T-cell (primary cell): ENCODE measurements around the gene ENTREP1. TPM values are rescaled to one million over a fixed set of nuclear protein-coding genes. Genes with fewer than 3 reads are reported as not detected.

Source experiments
- ATAC-seq, 4 experiments: fragments of 200-7000 bp in 3 of 4; fragments of 150-1000 bp in 1 of 4; cut with Tn5 transposase; replicated peaks in 1 of 4; 1 replicate in 3 of 4; 2 replicates in 1 of 4; pipeline ENCODE4 v1.10.0; 2021; ENCODE audit warnings: moderate library complexity in 3 of 4, mild to moderate bottlenecking in 2 of 4, moderate number of reproducible peaks in 1 of 4
- CTCF ChIA-PET, 2 donors: fragments of 300-600 bp; sonication (Branson Sonifier 250); formaldehyde crosslinking; loops; one replicate each; lab custom pipeline; 2022; ENCODE audit warnings: antibody characterized with exemption in 2 of 2; lab: Charles Lee
- POLR2A ChIA-PET, 2 donors: fragments of 300-600 bp; sonication (Branson Sonifier 250); formaldehyde crosslinking; loops; one replicate each; lab custom pipeline; 2022; ENCODE audit warnings: antibody characterized with exemption in 2 of 2; lab: Charles Lee
- DNase-seq, 35 experiments: peaks; one replicate each; pipeline versions ENCODE4 v3.0.0 to v3.0.0-alpha.2; 2013 to 2023
- H3K27ac ChIP-seq: one replicate; pipeline ENCODE4 v1.5.1; 2013; ENCODE audit warnings: low read length
- H3K27me3 ChIP-seq, 2 experiments: replicated peaks in 1 of 2; 1 replicate in 1 of 2; 2 replicates in 1 of 2; pipeline versions ENCODE4 v1.6.1 to v1.7.0; 2013; ENCODE audit warnings: low read length in 1 of 2, mixed read lengths in 1 of 2; ENCODE audit not compliant: control insufficient read depth in 2 of 2, insufficient read depth in 2 of 2; ENCODE audit errors: extremely low read depth in 1 of 2
- H3K36me3 ChIP-seq, 2 donors: 1 replicate in 1 of 2; 2 replicates in 1 of 2; pipeline versions ENCODE4 v1.6.1 to v1.7.0; 2013; ENCODE audit warnings: low read length in 1 of 2; ENCODE audit not compliant: control insufficient read depth in 2 of 2, insufficient read depth in 1 of 2; ENCODE audit errors: extremely low read depth in 1 of 2
- H3K4me1 ChIP-seq, 2 experiments: 1 replicate in 1 of 2; 2 replicates in 1 of 2; pipeline versions ENCODE4 v1.6.1 to v1.7.0; 2013; ENCODE audit warnings: low read length in 2 of 2, mixed read lengths in 1 of 2; ENCODE audit not compliant: insufficient read depth in 2 of 2, control insufficient read depth in 1 of 2; ENCODE audit errors: extremely low read depth in 1 of 2
- H3K4me3 ChIP-seq, 2 donors: 1 replicate in 1 of 2; 2 replicates in 1 of 2; pipeline versions ENCODE4 v1.5.1 to v1.7.0; 2013; ENCODE audit warnings: mild to moderate bottlenecking in 2 of 2, low read length in 1 of 2, moderate library complexity in 1 of 2; ENCODE audit not compliant: control insufficient read depth in 1 of 2; ENCODE audit errors: extremely low read depth in 1 of 2
- H3K9me3 ChIP-seq: 2 replicates; pipeline ENCODE4 v1.7.0; 2013
- H3K27ac Mint-ChIP-seq, 2 donors: one replicate each; pipeline ENCODE4 v1.8.0; 2020 to 2021; ENCODE audit warnings: mild to moderate bottlenecking in 2 of 2, mixed read lengths in 2 of 2
- H3K27me3 Mint-ChIP-seq, 2 donors: one replicate each; pipeline ENCODE4 v1.8.0; 2021 to 2022; ENCODE audit warnings: mixed read lengths in 2 of 2
- H3K36me3 Mint-ChIP-seq: one replicate; pipeline ENCODE4 v1.8.0; 2021; ENCODE audit warnings: mixed read lengths
- H3K4me1 Mint-ChIP-seq, 3 donors: one replicate each; pipeline ENCODE4 v1.8.0; 2020 to 2022; ENCODE audit warnings: mixed read lengths in 3 of 3, mild to moderate bottlenecking in 1 of 3
- H3K4me3 Mint-ChIP-seq, 3 donors: one replicate each; pipeline ENCODE4 v1.8.0; 2020 to 2022; ENCODE audit warnings: mild to moderate bottlenecking in 3 of 3, mixed read lengths in 3 of 3, moderate library complexity in 3 of 3
- H3K9me3 Mint-ChIP-seq, 3 donors: one replicate each; pipeline ENCODE4 v1.8.0; 2020 to 2022; ENCODE audit warnings: mixed read lengths in 3 of 3
- WGBS: methylation state at CpG from one replicate; pipeline ENCODE4 v1.1.5; 2013; ENCODE audit warnings: missing lambda C conversion rate; ENCODE audit not compliant: insufficient coverage; 5-methylcytosine and 5-hydroxymethylcytosine counted together
- total RNA-seq, 35 experiments: library from RNA in 6 of 35; stranded (reverse) in 6 of 35; fragments of 120-200 nt in 1 of 35; gene quantifications; one replicate each; pipeline versions ENCODE4 v1.2.1 to v1.2.4 and lab custom pipeline; 2013 to 2026

The ENTREP1 gene
- total RNA-seq, 5 donors from 2014 or later (not counting 1 experiment from before 2014, with no cell fraction given) = 0.13 to 0.16 TPM; not detected in 3

- ChIA-PET POLR2A (interaction anchor here in 1 of 2 donors (0.7 kb wide), 1 partner anchor 404 kb away, joined by 3 read pairs; no protein-coding TSS in a partner anchor), CTCF (interaction anchor here (2.4 to 2.8 kb wide), 4 partner anchors 127 to 691 kb away, joined by 9 to 20 read pairs (median 16); no protein-coding TSS in a partner anchor)
- no peak for ATAC-seq
- no peak overlapping the region for H3K27ac Mint-ChIP-seq
- H3K27me3 ChIP-seq = peaks cover 0 to 21% of the 10 kb centered on the region in 2 experiments
- WGBS = 92% methylated on average over 4 of the region's 10 CpGs
- H3K9me3 ChIP-seq = no peaks in the 10 kb centered on the region
- H3K9me3 Mint-ChIP-seq = no peaks in the 10 kb centered on the region
- no peaks in the 10 kb centered on the region for H3K36me3 ChIP-seq
- no peak overlapping the region for H3K4me3 ChIP-seq
- H3K27ac ChIP-seq = no peak overlapping the region
- H3K36me3 Mint-ChIP-seq = no peaks in the 10 kb centered on the region
- peaks cover 0 to 5% of the 10 kb centered on the region in 2 experiments for H3K4me1 ChIP-seq
- H3K27me3 Mint-ChIP-seq = peaks cover 11 to 14% of the 10 kb centered on the region in 2 donors
- H3K4me1 Mint-ChIP-seq = peaks cover 0 to 7% (median 2%) of the 10 kb centered on the region in 3 donors
- no peak for DNase-seq
- no peak overlapping the region for H3K4me3 Mint-ChIP-seq
These were observed 95.7 kb downstream of the ENTREP1 start for GRCh38 chr9:69420611-69421270.

DNA sequence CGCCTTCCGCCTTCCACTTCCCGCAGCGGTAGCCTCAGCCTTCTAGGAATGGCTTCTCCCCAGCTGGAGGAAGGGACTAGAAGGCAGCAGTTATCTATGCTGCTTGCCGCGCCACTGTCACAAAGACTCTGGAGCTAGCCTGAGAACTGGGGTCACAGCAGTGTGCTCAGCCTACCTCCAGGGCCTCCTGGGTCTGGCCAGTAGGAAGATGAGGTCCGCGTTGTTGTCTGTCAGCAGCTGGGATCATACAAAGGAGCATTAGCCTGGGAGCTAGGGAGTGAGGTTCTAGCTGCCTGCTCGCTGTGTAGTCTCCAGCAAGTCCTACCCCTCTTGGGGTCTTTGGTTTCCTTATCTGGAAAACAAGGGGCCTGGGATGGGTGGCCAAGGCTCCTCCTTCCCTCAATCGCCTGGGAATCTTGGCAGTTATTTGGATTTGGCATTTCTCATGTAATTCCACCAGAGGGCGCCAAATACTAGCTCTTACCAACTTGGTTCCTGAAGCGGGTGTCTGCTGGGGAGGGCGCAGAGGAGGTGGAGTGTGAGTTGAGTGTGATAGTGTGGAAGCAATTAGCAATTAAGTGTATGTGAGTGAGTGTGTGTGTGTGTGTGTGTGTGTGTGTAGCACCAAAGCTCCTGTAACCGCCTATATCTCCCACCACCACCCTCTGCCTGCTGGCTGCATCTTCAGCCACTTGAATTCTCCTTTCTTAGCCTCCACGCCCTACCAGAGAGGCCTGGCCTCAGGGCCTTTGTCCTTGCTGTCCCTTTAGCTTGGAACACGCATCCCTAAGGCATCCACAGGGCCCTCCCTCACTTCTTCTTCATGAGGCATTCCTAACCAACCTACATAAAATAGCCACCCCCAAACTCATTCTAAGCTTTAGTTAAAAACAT lies 97.1 kb downstream of the ENTREP1 start:
- ATAC-seq (peak in 3 of 4 experiments; percentile 39 to 44 (median 40)), DNase-seq (peak in 27 of 35 experiments; percentile 3 to 67 (median 21))
- Mint-ChIP-seq H3K36me3 (no peaks in the 10 kb centered on the region), H3K4me1 (peaks cover 0 to 7% (median 2%) of the 10 kb centered on the region in 3 donors), H3K27ac (no peak overlapping the region), H3K4me3 (no peak overlapping the region), H3K9me3 (no peaks in the 10 kb centered on the region), H3K27me3 (peaks cover 11 to 14% of the 10 kb centered on the region in 2 donors)
- Histone ChIP-seq H3K27me3 (peaks cover 0 to 21% of the 10 kb centered on the region in 2 experiments), H3K4me1 (peaks cover 0 to 5% of the 10 kb centered on the region in 2 experiments), H3K9me3 (no peaks in the 10 kb centered on the region), H3K36me3 (no peaks in the 10 kb centered on the region), H3K27ac (no peak overlapping the region), H3K4me3 (no peak overlapping the region)
- ChIA-PET CTCF (interaction anchor here (0.6 to 2.8 kb wide), 17 partner anchors 9 to 878 kb away, joined by 3 to 20 read pairs (median 5); no protein-coding TSS in a partner anchor), POLR2A (no interaction called here)
- WGBS = 75% methylated on average over 11 of the region's 16 CpGs

- no peak overlapping the region for H3K27ac Mint-ChIP-seq
- peaks cover 6 to 7% of the 10 kb centered on the region in 2 donors for H3K27me3 Mint-ChIP-seq
- Histone ChIP-seq H3K9me3 (no peaks in the 10 kb centered on the region), H3K27me3 (peaks cover 0 to 20% of the 10 kb centered on the region in 2 experiments), H3K4me1 (peaks cover 0 to 5% of the 10 kb centered on the region in 2 experiments), H3K36me3 (no peaks in the 10 kb centered on the region), H3K4me3 (no peak overlapping the region), H3K27ac (no peak overlapping the region)
- WGBS = 88% methylated on average over 13 of the region's 17 CpGs
- ATAC-seq (no peak), DNase-seq (no peak)
- ChIA-PET CTCF (no interaction called here), POLR2A (interaction anchor here in 1 of 2 donors (0.6 kb wide), 1 partner anchor 833 kb away, joined by 3 read pairs; no protein-coding TSS in a partner anchor)
- no peak overlapping the region for H3K4me3 Mint-ChIP-seq
- H3K36me3 Mint-ChIP-seq = no peaks in the 10 kb centered on the region
- peaks cover 0 to 7% (median 2%) of the 10 kb centered on the region in 3 donors for H3K4me1 Mint-ChIP-seq
- no peaks in the 10 kb centered on the region for H3K9me3 Mint-ChIP-seq
These were observed 100.3 kb downstream of the ENTREP1 start for GRCh38 chr9:69425136-69425801.

- H3K27ac ChIP-seq = no peak overlapping the region
- H3K4me3 Mint-ChIP-seq = no peak overlapping the region
- peaks cover 0 to 7% (median under 1%) of the 10 kb centered on the region in 3 donors for H3K4me1 Mint-ChIP-seq
- ChIA-PET POLR2A (no interaction called here), CTCF (interaction anchor here in 1 of 2 donors (0.5 kb wide), 1 partner anchor 912 kb away, joined by 3 read pairs; no protein-coding TSS in a partner anchor)
- H3K9me3 Mint-ChIP-seq = no peaks in the 10 kb centered on the region
- H3K36me3 ChIP-seq = no peaks in the 10 kb centered on the region
- H3K36me3 Mint-ChIP-seq = no peaks in the 10 kb centered on the region
- DNase-seq = no peak
- ATAC-seq = no peak
- H3K9me3 ChIP-seq = no peaks in the 10 kb centered on the region
- H3K27me3 ChIP-seq = peaks cover 0 to 13% of the 10 kb centered on the region in 2 experiments
- no CpG with 5 or more reads among the region's 4 CpGs for WGBS
- H3K4me1 ChIP-seq = peaks cover 0 to 3% of the 10 kb centered on the region in 2 experiments
- H3K27me3 Mint-ChIP-seq = no peaks in the 10 kb centered on the region
- no peak overlapping the region for H3K27ac Mint-ChIP-seq
- H3K4me3 ChIP-seq = no peak overlapping the region
These were observed 102.3 kb downstream of the ENTREP1 start for GRCh38 chr9:69427286-69427685.

DNA sequence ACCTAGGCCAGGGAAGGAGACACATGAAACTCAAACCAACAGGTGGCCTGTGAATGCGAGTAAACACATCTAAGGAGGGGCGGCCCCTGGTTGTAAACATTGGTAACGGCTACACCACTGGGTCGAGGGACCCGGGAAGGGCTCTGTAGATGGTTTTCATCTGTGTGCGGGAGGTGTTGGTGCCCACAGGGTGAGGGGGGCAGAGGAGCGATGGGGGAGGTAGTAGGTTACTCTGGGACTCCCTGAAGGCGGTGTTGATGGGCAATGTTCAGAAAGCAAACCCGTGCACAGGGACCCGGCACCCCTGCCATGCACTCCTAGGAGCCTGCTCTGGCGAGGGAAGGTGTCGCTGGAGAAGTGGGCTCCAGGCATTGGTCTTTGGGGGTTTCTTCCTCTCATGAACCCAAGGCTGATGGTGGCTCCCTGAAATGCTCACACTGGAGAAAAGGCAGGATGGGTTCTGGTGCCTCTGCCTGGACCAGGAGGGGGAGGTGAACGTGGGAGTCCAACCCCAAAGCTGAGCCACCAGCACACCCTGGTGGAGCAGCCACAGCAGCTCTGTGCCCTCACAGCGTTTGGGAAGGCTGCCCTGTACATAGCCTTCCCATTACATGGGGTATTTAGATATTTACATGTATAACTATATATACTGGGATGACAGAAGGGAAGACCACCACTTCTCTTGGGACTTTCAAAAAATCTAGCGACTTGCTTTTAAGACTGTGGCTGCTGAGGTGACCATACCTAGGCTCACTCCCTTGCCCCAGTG lies 103.2 kb downstream of the ENTREP1 start:
- Mint-ChIP-seq H3K4me3 (no peak overlapping the region), H3K9me3 (no peaks in the 10 kb centered on the region), H3K4me1 (peaks cover 0 to 7% (median 0%) of the 10 kb centered on the region in 3 donors), H3K27me3 (no peaks in the 10 kb centered on the region), H3K27ac (no peak overlapping the region), H3K36me3 (no peaks in the 10 kb centered on the region)
- peaks cover 0 to 10% of the 10 kb centered on the region in 2 experiments for H3K27me3 ChIP-seq
- DNase-seq (no peak), ATAC-seq (no peak)
- H3K4me3 ChIP-seq = no peak overlapping the region
- ChIA-PET POLR2A (no interaction called here), CTCF (no interaction called here)
- no peaks in the 10 kb centered on the region for H3K4me1 ChIP-seq
- no peaks in the 10 kb centered on the region for H3K9me3 ChIP-seq
- H3K27ac ChIP-seq = no peak overlapping the region
- H3K36me3 ChIP-seq = no peaks in the 10 kb centered on the region
- 90% methylated on average over 9 of the region's 15 CpGs for WGBS
